Neural cell (in vitro differentiated cells): ENCODE results near the gene ZNF474. TPM values are rescaled to one million over a fixed set of nuclear protein-coding genes. Genes with fewer than 3 reads are reported as not detected.

Experiments
- H2AFZ ChIP-seq: fragments of 200-600, 300-800 bp; sonication (generic), shearing (Covaris generic); 2 replicates; pipeline ENCODE4 v1.6.0; 2014; ENCODE audit warnings: low read depth, mild to moderate bottlenecking, antibody characterized with exemption, low read length, moderate library complexity
- H3F3A ChIP-seq: fragments of 200-600 bp; shearing (Covaris generic); 2 replicates; pipeline ENCODE4 v1.6.1; 2016; ENCODE audit warnings: mild to moderate bottlenecking, moderate library complexity, mixed read lengths, antibody characterized with exemption, low read length; ENCODE audit not compliant: insufficient read depth, poor library complexity, severe bottlenecking
- H3K27ac ChIP-seq: fragments of 200-600, 300-800 bp; sonication (generic), shearing (Covaris generic); 2 replicates; pipeline ENCODE4 v1.5.1; 2014; ENCODE audit warnings: mild to moderate bottlenecking, low read length, moderate library complexity
- H3K27me3 ChIP-seq: fragments of 300-800, 200-600 bp; sonication (generic), shearing (Covaris generic); 2 replicates; pipeline ENCODE4 v1.6.0; 2014; ENCODE audit warnings: mild to moderate bottlenecking, low read depth, low read length, moderate library complexity; ENCODE audit not compliant: insufficient read depth
- H3K36me3 ChIP-seq: fragments of 300-800, 200-600 bp; sonication (generic), shearing (Covaris generic); 2 replicates; pipeline ENCODE4 v1.5.1; 2014; ENCODE audit warnings: mild to moderate bottlenecking, antibody characterized with exemption, low read length, moderate library complexity; ENCODE audit not compliant: insufficient read depth
- H3K4me2 ChIP-seq: fragments of 300-800, 200-600 bp; sonication (generic), shearing (Covaris generic); 2 replicates; pipeline ENCODE4 v1.6.0; 2014; ENCODE audit warnings: mild to moderate bottlenecking, low read length
- H3K4me3 ChIP-seq: fragments of 300-800, 200-600 bp; sonication (generic), shearing (Covaris generic); 2 replicates; pipeline ENCODE4 v1.5.1; 2014; ENCODE audit warnings: mild to moderate bottlenecking, low read length, moderate library complexity
- H3K79me2 ChIP-seq: fragments of 200-600 bp; shearing (Covaris generic); replicated peaks from 2 replicates; pipeline ENCODE4 v1.6.0; 2014; ENCODE audit warnings: mild to moderate bottlenecking, low read length, moderate library complexity; ENCODE audit not compliant: insufficient read depth
- H3K9ac ChIP-seq: fragments of 300-800, 200-600 bp; sonication (generic), shearing (Covaris generic); 2 replicates; pipeline ENCODE4 v1.6.1; 2016; ENCODE audit warnings: mild to moderate bottlenecking, low read length, mixed read lengths
- H3K9me2 ChIP-seq: fragments of 200-600 bp; shearing (Covaris generic); 2 replicates; pipeline ENCODE4 v1.6.1; 2016; ENCODE audit warnings: mild to moderate bottlenecking, low read length, mixed read lengths; ENCODE audit not compliant: insufficient read depth
- H3K9me3 ChIP-seq: fragments of 200-600, 300-800 bp; sonication (generic), shearing (Covaris generic); 2 replicates; pipeline ENCODE4 v1.6.1; 2016; ENCODE audit warnings: mild to moderate bottlenecking, mixed run types, low read length, moderate library complexity, mixed read lengths
- H4K20me1 ChIP-seq: fragments of 200-600 bp; shearing (Covaris generic); 2 replicates; pipeline ENCODE4 v1.6.1; 2016; ENCODE audit warnings: mild to moderate bottlenecking, mixed run types; ENCODE audit not compliant: insufficient read depth
- CTCF ChIP-seq: fragments of 450-650 bp; IDR thresholded peaks from 2 replicates; pipeline ENCODE4 v1.5.1; 2014; ENCODE audit warnings: antibody characterized with exemption, mild to moderate bottlenecking, moderate library complexity; ENCODE audit not compliant: poor library complexity, severe bottlenecking
- EP300 ChIP-seq: fragments of 450-650 bp; conservative IDR thresholded peaks from 2 replicates; pipeline ENCODE4 v1.6.1; 2014; ENCODE audit warnings: antibody characterized with exemption, mild to moderate bottlenecking, moderate library complexity; ENCODE audit not compliant: poor library complexity, severe bottlenecking
- EZH2 ChIP-seq: fragments of 200-600, 300-800 bp; shearing (Covaris generic), sonication (generic); IDR thresholded peaks from 2 replicates; pipeline ENCODE4 v1.6.1; 2014; ENCODE audit warnings: antibody characterized with exemption, low read length, borderline replicate concordance, mild to moderate bottlenecking; ENCODE audit not compliant: insufficient read depth, poor library complexity, severe bottlenecking
- MXI1 ChIP-seq: fragments of 450-650 bp; conservative IDR thresholded peaks from 2 replicates; pipeline ENCODE4 v1.6.1; 2014; ENCODE audit warnings: antibody characterized with exemption, mild to moderate bottlenecking; ENCODE audit not compliant: poor library complexity, severe bottlenecking
- POLR2AphosphoS5 ChIP-seq: IDR thresholded peaks from 2 replicates; pipeline ENCODE4 v1.6.1; 2012
- RAD21 ChIP-seq: fragments of 450-650 bp; conservative IDR thresholded peaks from 2 replicates; pipeline ENCODE4 v1.6.1; 2014; ENCODE audit warnings: antibody characterized with exemption, mild to moderate bottlenecking, moderate library complexity
- SMC3 ChIP-seq: fragments of 450-650 bp; conservative IDR thresholded peaks from 2 replicates; pipeline ENCODE4 v1.6.1; 2014; ENCODE audit warnings: antibody characterized with exemption, mild to moderate bottlenecking, moderate library complexity; ENCODE audit not compliant: poor library complexity
- TAF1 ChIP-seq: IDR thresholded peaks from 2 replicates; pipeline ENCODE4 v1.6.1; 2012; ENCODE audit warnings: low read depth
- polyA plus RNA-seq: library from polyadenylated mRNA; depleted of rRNA; stranded (reverse); fragments of >200 nt; gene quantifications from 2 replicates; pipeline ENCODE4 v1.2.3, GENCODE V29; 2014
- TF ChIP-seq, protein P1 (sequence below): IDR thresholded peaks from 2 replicates; pipeline ENCODE4 v1.6.1; 2012; ENCODE audit warnings: borderline replicate concordance

ZNF474 gene
- polyA plus RNA-seq, 1 donor from 2014 or later = not detected

GRCh38 chr5:122179701-122180100 is 50.4 kb downstream of the ZNF474 start:
- H3K9me3 ChIP-seq = no peaks in the 10 kb centered on the region
- no peak for TF ChIP-seq TAF1
- no peaks in the 10 kb centered on the region for H3K36me3 ChIP-seq
- no peaks in the 10 kb centered on the region for H3K9me2 ChIP-seq
- H3K79me2 ChIP-seq = no peaks in the 10 kb centered on the region
- no peaks in the 10 kb centered on the region for H3K27me3 ChIP-seq
- H3K4me3 ChIP-seq = no peak overlapping the region
- no peak overlapping the region for H2AFZ ChIP-seq
- H3K4me2 ChIP-seq = no peak overlapping the region
- H4K20me1 ChIP-seq = no peaks in the 10 kb centered on the region
- H3K9ac ChIP-seq = no peak overlapping the region
- no peak overlapping the region for H3K27ac ChIP-seq
- H3F3A ChIP-seq = no peaks in the 10 kb centered on the region

GRCh38 chr5:122180146-122180712 is 50.9 kb downstream of the ZNF474 start:
- Histone ChIP-seq H4K20me1 (no peaks in the 10 kb centered on the region), H3F3A (no peaks in the 10 kb centered on the region), H2AFZ (no peak overlapping the region), H3K36me3 (no peaks in the 10 kb centered on the region), H3K9me2 (no peaks in the 10 kb centered on the region), H3K9me3 (no peaks in the 10 kb centered on the region), H3K79me2 (no peaks in the 10 kb centered on the region), H3K27me3 (no peaks in the 10 kb centered on the region), H3K4me3 (no peak overlapping the region), H3K4me2 (no peak overlapping the region), H3K27ac (no peak overlapping the region), H3K9ac (no peak overlapping the region)
- TF ChIP-seq EP300 (no peak), SMC3 (no peak), TAF1 (no peak), POLR2AphosphoS5 (no peak), CTCF (no peak), MXI1 (no peak), EZH2 (no peak), RAD21 (no peak)
- TF ChIP-seq, protein P1, sequence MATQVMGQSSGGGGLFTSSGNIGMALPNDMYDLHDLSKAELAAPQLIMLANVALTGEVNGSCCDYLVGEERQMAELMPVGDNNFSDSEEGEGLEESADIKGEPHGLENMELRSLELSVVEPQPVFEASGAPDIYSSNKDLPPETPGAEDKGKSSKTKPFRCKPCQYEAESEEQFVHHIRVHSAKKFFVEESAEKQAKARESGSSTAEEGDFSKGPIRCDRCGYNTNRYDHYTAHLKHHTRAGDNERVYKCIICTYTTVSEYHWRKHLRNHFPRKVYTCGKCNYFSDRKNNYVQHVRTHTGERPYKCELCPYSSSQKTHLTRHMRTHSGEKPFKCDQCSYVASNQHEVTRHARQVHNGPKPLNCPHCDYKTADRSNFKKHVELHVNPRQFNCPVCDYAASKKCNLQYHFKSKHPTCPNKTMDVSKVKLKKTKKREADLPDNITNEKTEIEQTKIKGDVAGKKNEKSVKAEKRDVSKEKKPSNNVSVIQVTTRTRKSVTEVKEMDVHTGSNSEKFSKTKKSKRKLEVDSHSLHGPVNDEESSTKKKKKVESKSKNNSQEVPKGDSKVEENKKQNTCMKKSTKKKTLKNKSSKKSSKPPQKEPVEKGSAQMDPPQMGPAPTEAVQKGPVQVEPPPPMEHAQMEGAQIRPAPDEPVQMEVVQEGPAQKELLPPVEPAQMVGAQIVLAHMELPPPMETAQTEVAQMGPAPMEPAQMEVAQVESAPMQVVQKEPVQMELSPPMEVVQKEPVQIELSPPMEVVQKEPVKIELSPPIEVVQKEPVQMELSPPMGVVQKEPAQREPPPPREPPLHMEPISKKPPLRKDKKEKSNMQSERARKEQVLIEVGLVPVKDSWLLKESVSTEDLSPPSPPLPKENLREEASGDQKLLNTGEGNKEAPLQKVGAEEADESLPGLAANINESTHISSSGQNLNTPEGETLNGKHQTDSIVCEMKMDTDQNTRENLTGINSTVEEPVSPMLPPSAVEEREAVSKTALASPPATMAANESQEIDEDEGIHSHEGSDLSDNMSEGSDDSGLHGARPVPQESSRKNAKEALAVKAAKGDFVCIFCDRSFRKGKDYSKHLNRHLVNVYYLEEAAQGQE = no peak
